NCI-H2227 (cell line): Measurements from ENCODE around the gene C8G.

Experiments used
- DNase-seq: peaks from one replicate; lab custom pipeline; 2025; ENCODE audit not compliant: unreplicated experiment; lab: John Stamatoyannopoulos, UW

The C8G gene

DNA sequence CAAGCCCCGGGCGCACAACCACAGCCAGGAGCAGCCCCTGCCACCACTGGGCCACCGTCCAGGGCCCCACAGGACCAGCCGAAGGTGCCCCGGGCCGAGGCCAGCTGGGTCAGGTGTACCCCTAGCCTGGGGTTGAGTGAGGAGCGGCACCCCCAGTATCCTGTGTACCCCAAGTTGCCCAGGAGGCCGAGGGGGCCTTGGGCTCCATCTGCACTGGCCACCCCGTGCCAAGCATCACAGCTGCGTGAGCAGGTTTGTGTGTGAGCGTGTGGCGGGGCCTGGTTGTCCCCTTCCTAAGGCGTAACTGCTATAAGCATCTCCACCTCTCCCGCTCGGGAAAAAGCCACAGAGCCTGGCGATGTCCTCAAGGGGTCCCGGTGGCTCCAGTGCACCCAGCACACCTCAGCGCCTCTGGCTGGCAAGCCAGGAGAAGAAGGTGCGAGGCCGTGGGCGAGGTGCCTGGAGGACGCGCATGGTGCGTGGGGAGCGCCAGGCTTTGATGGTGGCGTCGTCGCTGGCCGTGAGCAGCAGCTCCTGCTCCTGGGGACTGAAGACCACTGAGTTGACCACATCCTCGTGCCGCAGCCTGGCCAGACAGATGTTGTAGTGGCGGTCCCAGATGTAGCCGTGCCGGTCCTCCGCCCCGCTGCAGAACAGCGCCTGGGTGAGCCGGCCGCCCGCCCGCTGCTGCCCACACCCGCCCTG is 4.4 kb upstream of the C8G start:
- no peak for DNase-seq

DNA sequence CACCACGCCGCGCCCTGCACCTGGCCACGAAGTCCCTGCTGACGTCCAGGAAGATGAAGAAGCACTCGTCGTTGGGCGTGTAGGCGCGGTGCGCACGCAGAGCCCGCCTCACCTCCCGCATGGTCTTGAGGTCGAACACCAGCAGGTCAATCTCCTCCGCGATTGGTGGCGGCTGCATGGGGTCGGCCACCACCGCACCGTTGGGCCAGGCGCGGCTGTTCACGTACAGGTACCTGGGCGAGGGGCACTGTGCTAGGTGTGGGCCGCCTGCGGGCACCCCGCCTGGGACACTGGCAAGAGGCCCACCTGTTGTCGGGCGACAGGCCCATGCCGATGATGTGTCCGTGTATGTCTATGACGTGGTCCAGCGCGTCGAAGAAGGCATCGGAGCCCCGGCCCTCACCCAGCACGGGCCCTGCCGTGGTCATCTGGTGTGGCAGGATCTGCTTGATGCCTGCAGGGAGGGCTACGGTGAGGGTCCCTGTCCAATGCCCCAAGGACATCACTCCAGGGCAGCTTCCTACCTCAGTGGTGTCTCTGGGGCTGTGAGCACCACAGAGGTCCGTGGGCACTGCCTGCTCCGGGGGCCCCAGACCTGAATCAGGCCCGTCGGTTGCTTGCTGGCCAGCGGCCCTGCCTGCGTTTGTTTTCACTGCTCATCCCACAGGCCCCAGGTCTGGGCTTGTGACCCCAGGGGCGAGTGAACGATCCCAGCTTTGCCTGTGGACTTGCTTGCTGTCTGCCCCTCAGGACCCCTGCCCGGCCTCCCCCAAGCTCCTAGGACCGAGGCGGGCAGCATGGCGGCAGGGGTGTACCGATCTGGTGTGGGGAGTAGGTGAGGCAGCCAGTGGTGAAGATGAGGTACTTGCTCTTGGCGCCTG is 3.6 kb upstream of the C8G start:
- DNase-seq, result no peak

DNA sequence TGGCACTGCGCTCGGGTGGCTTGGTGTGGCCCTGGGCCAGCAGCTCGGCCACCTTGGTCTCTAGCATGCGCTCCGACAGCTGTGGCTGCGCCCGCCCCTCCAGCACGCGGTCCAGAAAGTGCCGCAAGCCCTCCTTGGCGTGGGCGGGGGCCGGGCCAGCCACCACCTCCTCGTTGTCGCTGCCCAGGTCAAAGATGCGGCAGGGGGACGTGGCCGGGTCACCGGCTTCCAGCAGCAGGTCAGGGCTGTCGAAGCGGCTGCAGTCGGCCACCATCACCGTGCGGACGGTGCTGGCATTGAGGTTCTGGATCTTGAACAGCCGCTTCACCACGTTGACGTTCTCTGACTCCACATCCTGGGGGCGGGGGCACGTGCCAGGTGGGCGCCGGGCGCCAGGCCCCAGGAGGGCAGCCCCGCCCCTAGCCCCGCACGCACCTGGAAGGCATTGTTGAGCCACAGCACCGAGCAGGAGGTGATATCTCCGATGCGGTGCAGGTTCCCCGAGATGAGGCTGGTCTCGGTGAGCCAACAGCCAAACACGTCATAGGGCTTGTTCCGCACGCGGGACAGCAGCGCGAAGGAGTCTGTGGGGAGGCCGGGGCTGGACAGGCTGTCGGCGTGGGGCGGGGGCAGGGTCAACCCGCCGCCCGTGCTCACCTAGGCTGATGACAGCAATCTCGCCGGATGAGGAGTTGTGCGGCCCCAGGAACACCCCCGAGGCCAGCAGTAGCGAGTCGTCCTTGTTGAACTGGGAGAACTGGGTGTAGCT is 2.7 kb upstream of the C8G start:
- DNase-seq, result no peak

DNA sequence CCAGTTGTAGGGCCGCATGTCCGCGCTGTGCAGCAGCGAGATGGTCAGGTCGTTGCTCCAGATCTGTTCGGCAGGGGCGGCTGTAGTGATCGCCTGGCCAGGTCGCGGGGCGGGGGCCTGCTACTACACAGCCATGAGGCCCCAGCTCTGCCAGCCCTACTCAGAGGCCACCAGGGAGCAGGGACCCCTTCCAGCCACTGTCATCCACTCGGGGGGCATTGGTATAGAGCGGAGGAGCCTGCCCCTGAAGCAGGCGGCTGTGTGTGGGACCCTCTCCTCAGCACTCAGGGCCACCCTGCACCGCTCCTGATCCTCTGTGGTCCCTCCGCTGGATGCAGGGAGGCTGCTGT is 2.2 kb upstream of the C8G start:
- DNase-seq, result no peak

DNA sequence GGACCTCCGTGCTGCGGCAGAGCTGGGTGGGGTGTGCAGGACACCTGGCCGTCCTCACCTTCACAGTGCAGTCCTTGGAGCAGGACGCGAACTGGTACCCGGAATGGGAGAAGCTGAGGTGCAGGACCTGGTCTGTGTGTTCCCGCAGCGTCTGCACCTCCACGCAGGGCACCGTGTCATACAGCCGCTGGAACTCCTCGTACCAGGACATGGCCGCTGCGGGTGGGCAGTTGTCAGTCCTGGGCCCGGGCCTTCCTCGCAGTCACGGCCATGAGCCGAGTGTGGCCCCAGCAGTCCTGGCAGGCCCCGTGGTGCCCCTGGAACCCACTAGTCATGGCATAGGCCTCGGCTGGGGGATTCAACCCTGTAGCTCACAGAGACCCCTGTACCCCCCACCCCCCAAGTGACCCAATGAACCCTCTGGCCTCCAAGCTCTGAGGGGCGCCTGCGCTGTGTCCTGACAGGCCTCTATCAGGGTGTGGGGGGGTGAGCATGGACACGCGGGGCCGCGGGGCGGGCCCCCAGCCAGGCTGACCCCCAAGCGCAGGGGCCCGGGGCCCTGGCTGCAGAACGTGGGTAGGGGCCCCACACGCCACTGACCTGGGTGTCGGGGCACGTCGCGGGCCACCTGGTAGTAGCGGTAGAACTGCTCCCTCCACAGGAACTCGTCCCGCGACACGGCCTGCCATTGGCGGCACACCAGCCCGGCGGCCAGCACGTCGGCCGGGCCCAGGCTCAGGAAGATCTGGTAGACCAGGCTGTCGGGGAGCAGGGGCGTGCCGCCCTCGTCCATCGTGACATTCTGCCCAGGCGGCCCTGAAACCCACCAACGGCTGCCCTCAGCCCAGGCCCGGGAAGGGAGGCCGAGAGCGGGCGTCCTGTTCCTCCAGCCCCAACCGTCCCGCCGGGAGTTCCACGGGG is 1.5 kb upstream of the C8G start:
- DNase-seq, result peak; percentile 32

DNA sequence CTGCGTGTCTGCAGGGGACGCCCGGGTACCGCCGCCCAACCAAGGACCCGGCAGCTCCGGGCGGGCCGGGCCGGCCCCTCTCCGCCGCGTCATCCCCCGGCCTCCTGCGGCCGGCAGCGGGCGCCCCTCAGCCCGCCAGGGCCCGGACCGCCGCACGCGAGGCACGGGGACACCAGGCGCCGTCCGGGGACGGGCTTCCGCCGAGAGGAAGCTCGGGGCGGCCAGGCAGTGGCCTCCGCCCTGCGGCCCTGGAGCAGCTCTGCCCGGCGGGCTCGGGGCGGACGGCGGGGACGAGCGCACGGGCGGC is 878 bp upstream of the C8G start:
- no peak for DNase-seq

DNA sequence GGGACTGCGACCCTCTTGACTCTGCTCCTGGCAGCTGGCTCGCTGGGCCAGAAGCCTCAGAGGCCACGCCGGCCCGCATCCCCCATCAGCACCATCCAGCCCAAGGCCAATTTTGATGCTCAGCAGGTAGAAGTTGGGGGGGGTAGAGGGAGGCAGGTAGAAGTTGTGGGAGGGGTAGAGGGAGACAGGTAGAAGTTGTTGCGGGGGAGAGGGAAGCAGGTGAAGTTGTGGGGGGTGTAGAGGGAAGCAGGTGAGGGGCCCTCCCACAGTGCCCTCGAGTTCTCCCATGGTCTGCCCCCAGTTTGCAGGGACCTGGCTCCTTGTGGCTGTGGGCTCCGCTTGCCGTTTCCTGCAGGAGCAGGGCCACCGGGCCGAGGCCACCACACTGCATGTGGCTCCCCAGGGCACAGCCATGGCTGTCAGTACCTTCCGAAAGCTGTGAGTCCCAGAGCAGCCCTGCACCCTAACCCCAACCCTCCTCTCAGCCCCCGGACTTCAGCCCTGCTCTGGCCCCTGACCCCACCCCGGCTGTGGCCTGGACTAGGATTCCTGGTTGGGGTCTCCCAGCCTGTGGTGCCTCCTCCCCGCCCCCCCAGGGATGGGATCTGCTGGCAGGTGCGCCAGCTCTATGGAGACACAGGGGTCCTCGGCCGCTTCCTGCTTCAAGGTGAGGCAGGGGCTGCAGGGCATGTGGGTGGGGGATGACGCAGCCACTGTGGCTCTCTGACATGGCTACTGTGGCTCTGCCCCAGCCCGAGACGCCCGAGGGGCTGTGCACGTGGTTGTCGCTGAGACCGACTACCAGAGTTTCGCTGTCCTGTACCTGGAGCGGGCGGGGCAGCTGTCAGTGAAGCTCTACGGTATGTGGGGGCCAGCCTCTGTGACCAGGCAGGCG is 537 bp downstream of the C8G start:
- no peak for DNase-seq

DNA sequence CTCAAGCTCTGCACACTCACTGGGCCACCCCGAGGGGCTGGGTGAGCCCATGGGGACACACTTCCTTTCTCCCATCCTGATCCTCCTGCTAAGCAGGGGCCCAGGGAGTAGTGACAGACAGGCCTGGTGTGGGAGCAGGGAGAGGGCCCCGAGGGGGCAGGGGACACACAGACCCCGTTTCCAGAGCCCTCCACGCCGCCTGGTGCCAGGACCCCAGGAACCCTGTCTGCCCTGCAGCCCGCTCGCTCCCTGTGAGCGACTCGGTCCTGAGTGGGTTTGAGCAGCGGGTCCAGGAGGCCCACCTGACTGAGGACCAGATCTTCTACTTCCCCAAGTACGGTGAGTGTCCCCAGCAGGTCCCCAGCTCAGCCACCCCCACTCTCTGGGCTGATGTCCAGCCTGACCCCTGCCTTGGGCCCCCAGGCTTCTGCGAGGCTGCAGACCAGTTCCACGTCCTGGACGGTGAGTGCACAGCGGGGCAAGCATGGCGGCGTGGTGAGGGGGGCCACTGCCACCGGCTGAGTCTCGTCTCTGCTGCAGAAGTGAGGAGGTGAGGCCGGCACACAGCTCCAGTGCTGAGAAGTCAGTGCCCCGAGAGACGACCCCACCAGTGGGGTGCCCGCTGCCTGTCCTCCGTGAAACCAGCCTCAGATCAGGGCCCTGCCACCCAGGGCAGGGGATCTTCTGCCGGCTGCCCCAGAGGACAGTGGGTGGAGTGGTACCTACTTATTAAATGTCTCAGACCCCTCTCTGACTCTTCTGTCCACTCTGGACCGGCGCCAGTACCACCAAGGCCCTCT is 1.4 kb downstream of the C8G start:
- DNase-seq, result no peak

DNA sequence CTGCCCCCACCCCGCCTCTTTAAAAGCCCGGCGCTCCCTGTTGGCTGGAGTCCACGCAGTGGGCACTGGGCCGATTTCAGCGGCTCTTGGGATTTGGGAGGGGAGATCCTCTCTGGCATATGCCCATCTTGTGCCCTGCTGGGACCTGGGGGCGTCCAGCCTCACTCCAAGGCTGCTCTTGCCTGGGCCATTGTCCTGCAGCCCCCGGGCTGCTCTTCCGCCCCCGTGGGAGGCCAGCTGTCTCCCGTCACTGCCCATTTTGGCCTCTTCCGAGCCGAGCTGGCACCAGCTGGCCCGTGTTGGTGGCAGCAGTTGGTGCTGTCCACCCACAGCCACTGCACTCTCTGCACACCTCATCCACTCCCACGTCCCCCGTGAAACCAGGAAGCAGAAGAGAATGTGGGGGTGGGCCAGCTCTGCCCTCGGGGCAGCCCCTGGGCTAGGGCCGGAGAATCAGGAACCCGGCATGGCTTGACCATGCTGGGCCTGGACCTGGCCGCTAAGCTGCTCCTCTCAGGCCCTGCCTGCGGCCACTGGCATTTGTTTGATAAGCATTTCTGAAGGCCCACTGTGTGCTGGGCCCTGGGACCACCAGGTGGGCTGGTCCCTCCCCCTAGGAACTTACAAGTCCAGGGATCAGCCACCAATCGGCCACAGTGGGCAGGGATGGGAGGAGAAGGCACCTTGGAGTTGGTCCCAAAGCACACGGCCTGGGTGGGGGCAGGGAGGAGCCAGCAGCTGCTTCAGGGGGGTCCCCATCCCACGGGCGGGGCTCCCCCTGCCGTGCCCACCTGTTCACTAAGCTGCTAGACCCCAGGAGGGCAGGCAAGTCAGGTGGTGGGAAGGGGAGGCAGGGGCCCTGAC is 2.2 kb downstream of the C8G start:
- DNase-seq, result no peak

DNA sequence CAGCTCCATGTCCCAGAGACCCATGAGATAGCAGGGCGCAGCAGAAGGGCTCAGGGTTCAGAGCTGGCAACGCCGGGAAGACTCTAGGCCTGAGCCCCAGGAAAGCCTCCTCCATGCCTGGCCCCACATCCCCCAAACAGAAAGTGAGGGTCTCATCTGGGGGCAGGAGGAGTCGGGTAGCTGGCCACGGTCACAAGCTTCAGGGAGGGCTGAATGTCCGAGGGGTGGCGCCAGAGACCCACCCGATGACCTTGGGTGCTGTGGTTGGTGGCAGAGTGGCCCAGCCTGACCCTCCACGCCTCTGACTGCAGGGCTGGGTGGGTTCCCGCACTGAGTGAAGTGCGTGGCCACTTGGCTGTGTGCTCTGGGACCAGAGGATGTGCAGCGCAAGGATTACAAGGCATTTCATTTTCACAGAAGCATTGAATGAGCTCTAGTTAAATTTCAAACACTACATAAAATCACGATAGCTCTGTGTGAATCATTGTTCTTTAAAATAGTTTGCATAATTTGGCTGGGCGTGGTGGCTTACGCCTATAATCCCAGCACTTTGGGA is 3.0 kb downstream of the C8G start:
- no peak for DNase-seq

DNA sequence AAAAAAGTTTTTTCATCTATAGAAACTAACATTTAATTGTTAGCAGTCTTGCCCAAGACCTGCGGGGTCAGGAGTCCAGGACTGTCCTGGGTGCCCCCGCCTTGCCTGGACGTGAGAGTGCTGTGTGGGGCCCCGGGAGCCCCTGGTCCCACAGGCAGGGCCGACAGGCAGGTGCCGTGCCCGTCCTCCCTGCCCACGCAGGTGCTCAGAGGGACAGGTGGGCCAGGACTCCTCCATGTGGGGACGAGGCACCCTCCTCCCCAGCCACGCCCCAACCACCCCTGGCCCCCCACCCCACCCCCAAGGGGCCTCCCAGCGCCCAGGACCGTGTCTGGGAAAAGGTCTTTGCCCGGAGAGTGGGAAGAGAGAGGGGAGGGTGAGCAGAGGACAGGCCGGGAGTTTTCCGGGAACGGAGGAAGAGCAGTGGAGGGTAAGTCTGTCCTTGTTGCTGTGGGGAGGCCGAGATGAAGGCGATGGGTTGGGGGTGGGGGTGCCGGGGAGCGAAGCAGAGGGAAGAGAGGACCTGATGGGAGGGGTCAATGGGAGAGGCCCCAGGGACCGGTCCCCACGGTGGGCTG is 4.3 kb downstream of the C8G start:
- DNase-seq, result peak; percentile 56

DNA sequence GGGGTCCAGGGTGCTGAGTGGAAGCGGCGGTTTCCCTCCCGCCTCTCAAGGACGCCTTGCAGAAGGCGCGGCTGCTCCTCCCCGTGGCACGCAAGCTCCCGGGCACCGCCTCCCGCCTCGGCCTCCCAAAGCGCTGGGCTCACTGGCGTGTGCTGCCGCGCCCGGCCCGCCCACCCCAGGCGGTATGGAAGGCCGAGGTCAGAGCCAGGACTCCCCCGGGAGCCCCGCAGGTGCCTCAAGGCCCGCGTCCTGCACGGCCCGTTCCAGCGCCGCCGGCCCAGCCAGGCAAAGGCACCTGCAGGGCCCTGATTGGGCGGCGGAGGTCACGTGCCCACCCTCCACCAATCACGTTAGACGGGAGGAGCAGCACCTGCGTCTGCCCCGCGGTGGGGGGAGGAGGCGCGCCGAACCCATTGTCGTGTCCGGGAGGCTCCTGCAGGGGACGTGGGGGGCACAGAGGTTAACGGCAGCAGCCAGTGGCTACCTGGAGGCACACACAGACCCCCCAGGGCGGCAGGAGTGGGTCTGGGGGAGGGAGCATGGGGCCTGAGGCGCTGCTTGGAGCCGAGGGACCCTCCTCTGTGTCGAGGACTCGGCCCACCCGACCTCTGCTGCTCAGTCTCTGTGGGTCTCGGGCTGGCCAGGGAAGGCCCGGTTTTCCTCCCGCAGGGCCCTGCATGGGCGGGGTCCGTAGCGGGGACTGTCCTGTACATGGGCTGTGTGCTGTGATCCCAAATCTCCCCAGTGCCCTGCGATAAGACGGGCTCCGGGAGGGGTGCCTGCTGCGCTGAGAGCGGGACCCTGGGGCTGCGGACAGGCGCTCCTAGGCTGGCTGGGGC is 5.0 kb downstream of the C8G start:
- peak; percentile 91 for DNase-seq

DNA sequence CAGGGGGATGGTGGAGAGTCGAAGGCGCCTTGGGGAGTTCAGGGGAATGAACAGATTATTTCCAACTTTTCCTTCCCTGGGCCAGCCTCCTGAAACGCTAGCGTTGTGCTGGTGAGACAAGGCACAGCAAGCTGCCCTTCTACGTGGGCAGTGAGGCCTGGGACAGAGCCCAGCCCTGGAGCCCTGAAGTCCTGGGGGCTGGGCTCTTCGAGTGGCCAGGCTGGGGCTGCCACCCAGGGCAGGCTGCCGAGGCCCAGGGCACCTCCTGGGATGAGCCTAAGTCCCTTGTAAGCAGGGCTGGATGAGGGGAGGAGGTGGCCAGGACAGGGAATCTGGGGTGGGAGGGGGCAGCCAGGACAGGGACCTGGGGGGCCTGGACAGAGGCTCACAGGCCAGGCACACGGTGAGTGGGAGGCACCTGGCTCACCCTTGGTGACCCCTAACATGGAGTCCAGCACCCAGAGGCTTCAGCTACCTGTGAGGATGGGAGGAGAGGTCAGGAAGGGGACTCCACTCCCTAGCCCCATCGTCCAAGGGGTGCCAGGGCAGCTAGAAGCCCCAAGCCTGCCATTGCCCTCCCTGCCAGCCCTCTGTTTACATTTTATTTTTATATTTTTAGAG is 5.7 kb downstream of the C8G start:
- DNase-seq, result no peak

DNA sequence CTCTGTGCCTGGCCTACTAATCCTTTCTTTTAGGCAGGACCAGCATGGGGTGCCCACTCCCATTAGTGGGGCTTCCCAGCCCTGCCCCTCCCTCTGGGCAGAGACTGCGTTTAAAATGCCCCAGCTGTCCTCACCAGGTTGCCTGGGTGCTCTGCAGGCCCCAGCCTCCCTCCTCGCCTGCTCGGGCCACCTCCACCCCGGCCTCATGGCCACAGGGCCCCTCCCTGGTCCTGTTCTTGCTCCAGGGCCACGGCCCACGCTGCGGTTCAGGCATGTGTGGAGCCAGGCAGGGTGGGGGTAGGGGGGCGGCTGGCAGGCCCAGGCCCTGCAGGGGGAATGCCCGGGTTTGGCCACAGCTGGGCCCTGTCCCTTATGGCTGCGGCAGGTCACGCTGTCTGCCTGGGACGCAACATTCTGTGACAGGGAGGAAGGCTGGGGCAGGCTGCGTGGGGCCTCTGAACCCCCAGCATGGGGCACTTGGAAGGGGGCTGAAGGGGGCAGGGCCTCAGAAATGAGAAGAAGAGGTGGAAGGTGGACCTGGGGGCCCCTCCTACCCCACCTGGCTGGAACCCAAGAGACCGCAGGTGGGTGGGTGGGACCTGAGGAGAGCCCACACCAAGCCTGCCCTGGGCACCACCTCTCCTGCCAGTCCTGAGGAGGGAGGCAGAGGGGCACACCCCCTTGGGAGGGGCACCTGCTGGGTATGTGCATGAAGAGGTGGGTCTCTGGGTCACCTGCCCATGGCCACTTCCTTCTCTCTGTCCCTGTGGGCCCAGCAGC is 6.7 kb downstream of the C8G start, which contains the start of gene LCN12:
TSS of gene LCN12 (plus strand) at position 733 of the 780 bp plus-strand sequence. CDS start 55 bp downstream, outside the sequence.
- no peak for DNase-seq

DNA sequence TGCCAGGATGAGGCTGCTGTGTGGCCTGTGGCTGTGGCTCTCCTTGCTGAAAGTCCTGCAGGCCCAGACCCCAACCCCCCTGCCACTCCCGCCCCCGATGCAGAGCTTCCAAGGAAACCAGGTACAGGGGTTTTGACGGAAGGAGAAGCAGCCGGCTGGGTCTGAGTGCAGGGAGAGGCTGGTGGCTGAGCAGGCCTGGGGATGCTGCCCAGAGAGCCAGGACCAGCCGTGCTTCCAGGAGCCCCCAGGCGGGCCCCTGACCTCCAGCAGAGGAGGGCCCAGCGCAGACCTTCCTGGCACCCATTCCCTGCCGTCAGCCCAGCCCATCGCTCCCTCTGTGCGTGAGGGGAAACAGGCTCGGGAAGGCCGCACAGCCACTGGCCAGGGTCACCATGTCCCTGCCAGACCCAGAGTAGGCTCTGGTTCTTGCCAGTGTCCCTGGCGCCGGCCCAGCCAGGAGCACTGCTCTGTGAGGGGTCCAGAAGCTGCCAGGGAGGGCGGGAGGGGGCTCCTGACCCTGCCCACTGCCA is 7.3 kb downstream of the C8G start:
- no peak for DNase-seq
